Measurements from ENCODE around the gene DNAH6.
"Not testable (repeated sequence)": the region's sequence is repeated elsewhere in the genome, so short reads cannot be mapped to it uniquely, and the experiment has no call there.

The DNAH6 gene

GRCh38 chr2:84771251-84771650 is 255.0 kb downstream of the DNAH6 start:
- Histone ChIP-seq H3K27me3 (ENCODE audit: insufficient read depth, poor library complexity, severe bottlenecking) (no peaks in the 10 kb centered on the region), H3K4me3 (ENCODE audit: severe bottlenecking) (no peak overlapping the region), H3K4me1 (ENCODE audit: insufficient read depth, poor library complexity, severe bottlenecking) (peaks cover 7% of the 10 kb centered on the region), H3K9me3 (ENCODE audit: severe bottlenecking) (peaks cover 8% of the 10 kb centered on the region), H3K36me3 (ENCODE audit: low read depth) (no peaks in the 10 kb centered on the region), H3K27ac (ENCODE audit: poor library complexity, severe bottlenecking) (no peak overlapping the region)
- TF ChIP-seq, protein P1, sequence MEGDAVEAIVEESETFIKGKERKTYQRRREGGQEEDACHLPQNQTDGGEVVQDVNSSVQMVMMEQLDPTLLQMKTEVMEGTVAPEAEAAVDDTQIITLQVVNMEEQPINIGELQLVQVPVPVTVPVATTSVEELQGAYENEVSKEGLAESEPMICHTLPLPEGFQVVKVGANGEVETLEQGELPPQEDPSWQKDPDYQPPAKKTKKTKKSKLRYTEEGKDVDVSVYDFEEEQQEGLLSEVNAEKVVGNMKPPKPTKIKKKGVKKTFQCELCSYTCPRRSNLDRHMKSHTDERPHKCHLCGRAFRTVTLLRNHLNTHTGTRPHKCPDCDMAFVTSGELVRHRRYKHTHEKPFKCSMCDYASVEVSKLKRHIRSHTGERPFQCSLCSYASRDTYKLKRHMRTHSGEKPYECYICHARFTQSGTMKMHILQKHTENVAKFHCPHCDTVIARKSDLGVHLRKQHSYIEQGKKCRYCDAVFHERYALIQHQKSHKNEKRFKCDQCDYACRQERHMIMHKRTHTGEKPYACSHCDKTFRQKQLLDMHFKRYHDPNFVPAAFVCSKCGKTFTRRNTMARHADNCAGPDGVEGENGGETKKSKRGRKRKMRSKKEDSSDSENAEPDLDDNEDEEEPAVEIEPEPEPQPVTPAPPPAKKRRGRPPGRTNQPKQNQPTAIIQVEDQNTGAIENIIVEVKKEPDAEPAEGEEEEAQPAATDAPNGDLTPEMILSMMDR (IDR thresholded peaks at IDR 0.05; ENCODE audit: poor library complexity, severe bottlenecking), result no peak
- no peak for ATAC-seq (ENCODE audit: low read depth)
- DNase-seq (ENCODE audit: low spot score), result no peak

- H3K36me3 ChIP-seq (ENCODE audit: low read depth); H3K27ac ChIP-seq (ENCODE audit: poor library complexity, severe bottlenecking); H3K27me3 ChIP-seq (ENCODE audit: insufficient read depth, poor library complexity, severe bottlenecking); H3K9me3 ChIP-seq (ENCODE audit: severe bottlenecking); ATAC-seq (ENCODE audit: low read depth); H3K4me3 ChIP-seq (ENCODE audit: severe bottlenecking); DNase-seq (ENCODE audit: low spot score); H3K4me1 ChIP-seq (ENCODE audit: insufficient read depth, poor library complexity, severe bottlenecking): not testable (repeated sequence)
Observed at GRCh38 chr2:84773562-84773961, 257.3 kb downstream of the DNAH6 start.

DNA sequence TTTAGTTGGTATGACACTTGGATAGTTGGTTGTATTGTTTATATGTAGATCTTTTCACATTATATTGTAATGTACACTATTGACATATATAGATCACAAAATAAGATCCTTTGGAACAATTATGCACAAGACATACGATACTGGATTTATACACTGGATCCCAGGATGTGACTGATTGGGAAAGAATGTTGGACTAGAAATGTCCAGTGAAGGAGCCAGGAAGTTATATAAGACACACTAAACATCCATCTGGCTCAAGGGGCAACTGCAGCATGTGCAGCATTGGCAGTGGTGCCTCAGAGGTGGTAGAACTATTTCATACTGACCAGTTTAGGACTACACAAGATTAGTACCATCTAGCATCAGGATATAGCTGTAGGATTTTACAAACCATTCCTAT is 259.7 kb downstream of the DNAH6 start:
- TF ChIP-seq, protein P1 (IDR thresholded peaks at IDR 0.05; ENCODE audit: poor library complexity, severe bottlenecking), result no peak
- Histone ChIP-seq H3K4me3 (ENCODE audit: severe bottlenecking) (no peak overlapping the region), H3K27ac (ENCODE audit: poor library complexity, severe bottlenecking) (no peak overlapping the region), H3K4me1 (ENCODE audit: insufficient read depth, poor library complexity, severe bottlenecking) (peaks cover 9% of the 10 kb centered on the region), H3K9me3 (ENCODE audit: severe bottlenecking) (peaks cover 8% of the 10 kb centered on the region), H3K27me3 (ENCODE audit: insufficient read depth, poor library complexity, severe bottlenecking) (no peaks in the 10 kb centered on the region), H3K36me3 (ENCODE audit: low read depth) (no peaks in the 10 kb centered on the region)
- DNase-seq (ENCODE audit: low spot score), result no peak
- ATAC-seq (ENCODE audit: low read depth), result peak; percentile 59

GRCh38 chr2:84778911-84779690 is 262.8 kb downstream of the DNAH6 start:
- Histone ChIP-seq H3K9me3 (ENCODE audit: severe bottlenecking) (peaks cover 4% of the 10 kb centered on the region), H3K27me3 (ENCODE audit: insufficient read depth, poor library complexity, severe bottlenecking) (no peaks in the 10 kb centered on the region), H3K36me3 (ENCODE audit: low read depth) (no peaks in the 10 kb centered on the region), H3K4me3 (ENCODE audit: severe bottlenecking) (no peak overlapping the region), H3K4me1 (ENCODE audit: insufficient read depth, poor library complexity, severe bottlenecking) (peaks cover 19% of the 10 kb centered on the region), H3K27ac (ENCODE audit: poor library complexity, severe bottlenecking) (no peak overlapping the region)
- ATAC-seq (ENCODE audit: low read depth) (no peak), DNase-seq (ENCODE audit: low spot score) (no peak)
- TF ChIP-seq, protein P1 (IDR thresholded peaks at IDR 0.05; ENCODE audit: poor library complexity, severe bottlenecking), result no peak

GRCh38 chr2:84779781-84780180 is 263.5 kb downstream of the DNAH6 start:
- Histone ChIP-seq H3K9me3 (ENCODE audit: severe bottlenecking) (no peaks in the 10 kb centered on the region), H3K27me3 (ENCODE audit: insufficient read depth, poor library complexity, severe bottlenecking) (no peaks in the 10 kb centered on the region), H3K36me3 (ENCODE audit: low read depth) (no peaks in the 10 kb centered on the region), H3K4me3 (ENCODE audit: severe bottlenecking) (no peak overlapping the region), H3K4me1 (ENCODE audit: insufficient read depth, poor library complexity, severe bottlenecking) (peaks cover 19% of the 10 kb centered on the region), H3K27ac (ENCODE audit: poor library complexity, severe bottlenecking) (no peak overlapping the region)
- TF ChIP-seq, protein P1 (IDR thresholded peaks at IDR 0.05; ENCODE audit: poor library complexity, severe bottlenecking), result no peak
- ATAC-seq (ENCODE audit: low read depth) (no peak), DNase-seq (ENCODE audit: low spot score) (no peak)
